ENCODE data around the gene SRP14.

The SRP14 gene

DNA sequence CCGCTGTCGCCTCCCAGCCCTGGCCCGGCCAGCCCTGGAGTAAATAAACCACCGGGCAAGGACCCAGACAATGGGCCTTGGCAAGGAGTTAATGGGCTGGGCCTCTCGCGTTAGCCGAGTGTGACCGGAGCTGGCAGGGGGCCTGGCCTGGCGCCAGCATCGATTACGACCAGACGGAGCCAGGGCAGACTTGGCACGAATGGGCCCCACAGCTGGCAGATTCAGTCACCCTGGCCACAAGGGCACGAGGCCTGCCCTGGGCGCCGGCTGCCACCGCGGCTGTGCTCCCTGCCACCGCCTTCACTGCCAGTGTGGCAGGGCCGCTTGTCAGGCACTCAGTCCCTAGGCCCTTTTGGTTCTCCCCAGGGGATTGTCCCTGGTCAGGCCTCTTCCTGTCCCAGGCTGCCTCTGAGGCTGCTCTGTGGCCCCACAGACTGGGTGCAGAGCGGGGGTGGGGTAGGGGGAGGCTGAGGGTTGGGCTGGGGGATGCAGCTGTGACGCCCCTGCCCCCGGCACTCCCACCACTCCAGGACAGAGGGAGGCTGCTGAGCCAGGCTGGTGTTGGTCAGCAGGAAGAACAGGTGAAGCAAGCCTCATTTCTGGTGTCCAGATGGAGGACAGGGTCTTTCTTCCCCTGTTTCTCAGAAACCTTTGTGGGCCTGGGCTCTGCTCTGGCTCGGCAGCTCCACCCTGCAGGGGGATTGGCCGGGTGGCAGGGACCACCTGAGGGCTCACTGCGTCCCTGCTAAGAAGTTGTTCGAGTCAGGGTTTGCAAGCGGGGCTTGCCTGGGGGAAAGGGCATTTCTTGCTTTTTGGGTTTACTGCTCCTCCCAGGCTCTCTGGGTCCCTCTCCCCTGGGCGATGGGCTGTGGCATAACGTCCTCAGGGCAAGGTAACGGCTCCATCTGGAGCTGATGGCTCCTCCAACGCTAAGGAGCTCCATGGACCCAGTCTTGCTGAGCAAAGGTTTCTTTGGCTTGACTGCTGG, 30.5 kb upstream of the SRP14 start:
- peak; percentile 75 for DNase-seq
- in situ Hi-C loops (cut with MboI; ENCODE audit: low pct_unique_long_range_greater_than_20kb, low sequenced_read_pairs), result no loop called here

DNA sequence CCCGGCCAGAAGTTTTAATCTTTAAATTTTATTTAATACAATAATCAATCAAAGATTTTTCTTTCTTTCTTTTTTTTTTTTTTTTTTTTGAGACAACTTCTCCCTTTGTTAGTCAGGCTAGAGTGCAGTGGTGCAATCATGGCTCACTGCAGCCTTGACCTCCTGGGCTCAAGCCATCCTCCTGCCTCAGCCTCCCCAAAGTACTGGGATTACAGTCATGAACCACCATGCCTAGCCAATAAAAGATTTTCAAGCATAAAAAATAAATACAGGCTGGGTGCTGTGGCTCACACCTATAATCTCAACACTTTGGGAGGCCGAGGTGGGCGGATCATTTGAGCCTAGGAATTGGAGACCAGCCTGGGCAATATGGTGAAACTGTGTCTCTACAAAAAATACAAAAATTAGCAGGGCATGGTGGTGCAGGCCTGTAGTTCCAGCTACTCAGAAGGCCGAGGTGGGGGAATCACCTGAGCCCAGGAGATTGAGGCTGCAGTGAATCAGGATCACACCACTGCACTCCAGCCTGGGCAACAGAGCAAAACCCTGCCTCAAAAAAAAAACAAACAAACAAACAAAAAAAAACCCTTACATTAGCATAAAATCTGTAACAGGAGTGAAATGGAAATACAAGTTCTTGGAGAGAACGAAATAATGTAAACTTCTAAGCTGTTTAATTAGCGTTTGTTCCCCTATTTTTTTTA, 29.1 kb upstream of the SRP14 start:
- in situ Hi-C loops (cut with MboI; ENCODE audit: low pct_unique_long_range_greater_than_20kb, low sequenced_read_pairs), result no loop called here
- DNase-seq, result no peak

- DNase-seq, result no peak
- in situ Hi-C loops (cut with MboI; ENCODE audit: low pct_unique_long_range_greater_than_20kb, low sequenced_read_pairs), result no loop called here
Observed at GRCh38 chr15:40066589-40066988, 27.6 kb upstream of the SRP14 start.

GRCh38 chr15:40065166-40065565, 26.2 kb upstream of the SRP14 start:
- in situ Hi-C loops (cut with MboI; ENCODE audit: low pct_unique_long_range_greater_than_20kb, low sequenced_read_pairs), result no loop called here
- no peak for DNase-seq

GRCh38 chr15:40064231-40064894, 25.4 kb upstream of the SRP14 start:
- in situ Hi-C loops (cut with MboI; ENCODE audit: low pct_unique_long_range_greater_than_20kb, low sequenced_read_pairs), result no loop called here
- DNase-seq, result peak; percentile 36

DNA sequence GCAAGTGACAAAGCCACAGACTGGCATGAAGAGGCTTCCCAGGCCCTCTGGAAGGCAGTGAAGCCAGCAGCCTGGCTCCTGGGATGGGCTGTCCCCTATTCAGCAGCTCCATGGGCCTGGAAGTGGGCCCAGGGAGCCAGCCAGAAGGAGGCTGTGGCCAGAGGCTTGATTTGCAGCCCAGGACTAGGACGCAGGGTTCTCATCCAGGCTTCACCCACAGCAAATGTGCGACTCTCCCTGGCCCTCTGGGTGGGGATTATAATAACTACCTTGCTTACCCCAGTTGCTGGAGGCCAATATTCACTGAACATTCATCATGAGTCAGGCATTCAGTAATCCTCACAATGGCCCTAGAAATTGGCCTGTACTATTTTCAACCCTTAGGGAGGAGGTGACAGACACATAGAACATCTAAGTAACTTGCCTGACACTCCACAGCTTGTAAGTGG, 24.6 kb upstream of the SRP14 start:
- in situ Hi-C loops (cut with MboI; ENCODE audit: low pct_unique_long_range_greater_than_20kb, low sequenced_read_pairs), result no loop called here
- DNase-seq, result no peak

DNA sequence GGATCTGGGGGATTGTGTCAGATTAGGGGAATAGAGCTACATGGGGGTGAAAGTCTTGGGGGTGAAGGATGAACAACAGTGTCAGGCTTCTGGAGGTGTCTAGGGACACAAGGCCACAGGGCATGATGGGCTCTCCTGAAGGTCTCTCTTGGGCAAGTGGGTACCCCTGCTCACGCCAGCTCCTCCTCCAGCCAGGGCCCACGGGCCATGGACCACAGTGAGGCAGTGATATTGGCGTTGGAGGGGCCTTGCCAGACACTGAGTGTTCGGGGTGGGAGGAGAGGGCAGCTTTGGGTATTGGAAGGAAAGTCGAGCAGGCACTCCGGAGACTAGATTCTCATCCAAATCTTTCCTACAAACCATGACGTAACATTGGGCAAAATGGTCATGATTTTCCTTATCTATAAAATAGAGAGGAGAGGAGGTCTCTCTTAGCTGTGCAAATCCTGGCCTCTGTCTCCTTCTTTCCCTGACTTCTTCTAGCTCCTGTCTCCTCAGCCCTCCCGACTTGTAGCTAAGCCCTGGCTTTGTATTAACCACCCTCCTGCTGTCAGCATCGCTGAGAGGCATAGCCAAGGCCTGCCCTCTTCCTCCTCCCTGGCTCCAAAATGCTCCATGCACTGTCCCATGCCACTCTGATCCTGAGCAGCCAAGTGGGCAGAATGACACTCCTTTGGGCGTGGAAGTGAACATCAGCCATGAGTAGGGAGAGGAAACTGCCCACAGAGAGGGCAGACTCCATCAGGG, 24.0 kb upstream of the SRP14 start:
- in situ Hi-C loops (cut with MboI; ENCODE audit: low pct_unique_long_range_greater_than_20kb, low sequenced_read_pairs), result no loop called here
- DNase-seq, result no peak

DNA sequence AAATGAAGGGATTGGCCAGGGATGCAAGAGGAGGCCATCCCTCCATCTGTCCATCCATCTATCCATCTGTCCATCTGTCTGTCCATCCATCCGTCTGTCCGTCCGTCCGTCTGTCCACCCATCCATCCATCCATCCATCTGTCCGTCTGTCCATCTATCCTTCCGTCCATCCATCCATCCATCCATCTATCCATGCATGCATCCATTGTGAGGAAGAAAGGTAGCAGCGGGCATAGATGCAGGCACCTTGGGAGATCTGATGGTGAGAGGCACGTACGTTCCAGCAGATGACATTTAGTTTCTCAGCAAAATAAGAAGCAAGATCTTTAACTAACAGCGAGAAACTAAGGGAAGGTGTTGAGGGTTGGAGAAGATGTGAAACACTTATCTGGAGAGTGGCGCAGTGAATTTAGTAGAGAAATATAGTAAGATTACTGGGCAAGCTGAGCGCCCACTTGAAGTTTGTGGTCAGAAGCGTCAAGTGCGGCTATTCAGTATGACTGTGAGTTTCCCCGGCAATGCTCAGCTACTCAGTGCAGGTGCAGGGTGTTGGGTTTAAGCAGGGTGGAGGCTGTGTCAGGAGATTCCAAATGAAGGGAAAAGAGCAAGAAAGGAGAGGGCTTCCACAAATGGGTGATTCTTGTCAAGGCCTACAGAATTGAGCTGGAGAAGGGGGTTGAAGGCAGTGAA, 22.4 kb upstream of the SRP14 start:
- in situ Hi-C loops (cut with MboI; ENCODE audit: low pct_unique_long_range_greater_than_20kb, low sequenced_read_pairs), result no loop called here
- DNase-seq, result no peak

DNA sequence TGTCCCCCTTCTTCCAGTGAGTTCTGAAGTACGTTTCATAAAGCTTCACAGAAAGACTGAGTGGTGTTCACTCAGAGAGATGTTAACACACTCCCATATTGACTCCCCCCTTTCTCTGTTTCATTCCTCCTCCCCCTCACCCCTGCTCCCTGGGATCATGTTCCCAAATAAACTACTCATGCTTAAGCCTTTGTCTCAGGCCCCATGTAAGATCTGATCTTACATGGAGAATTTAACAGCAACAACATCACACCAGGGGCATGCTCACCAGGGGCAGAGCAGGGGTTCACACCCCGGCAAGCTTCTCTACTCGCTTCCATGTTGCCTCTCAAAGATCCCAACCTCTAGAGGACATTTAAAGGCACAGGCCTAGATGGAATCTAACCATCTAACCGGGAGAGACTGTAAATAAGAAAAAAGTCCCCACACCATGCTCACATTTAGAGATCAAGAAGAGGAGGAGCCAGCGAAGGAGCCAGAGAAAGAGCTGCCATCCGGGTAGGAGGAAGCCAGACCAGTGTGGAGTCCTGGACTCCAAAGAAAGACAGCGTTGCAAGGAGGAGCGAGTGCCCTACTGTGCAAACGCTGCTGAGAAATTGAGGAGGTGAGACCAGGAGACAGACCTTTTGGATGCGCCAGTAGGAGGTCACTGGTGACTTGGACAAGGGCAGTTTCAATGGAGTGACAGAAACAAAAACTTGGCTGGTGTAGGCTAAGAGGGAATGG, 21.4 kb upstream of the SRP14 start:
- in situ Hi-C loops (cut with MboI; ENCODE audit: low pct_unique_long_range_greater_than_20kb, low sequenced_read_pairs), result no loop called here
- no peak for DNase-seq

GRCh38 chr15:40059821-40060220, 20.8 kb upstream of the SRP14 start:
- DNase-seq, result no peak
- in situ Hi-C loops (cut with MboI; ENCODE audit: low pct_unique_long_range_greater_than_20kb, low sequenced_read_pairs), result loop anchor here (10.0 kb wide), 1 partner anchor 45 kb away; the partner anchor contains the start of gene BMF

DNA sequence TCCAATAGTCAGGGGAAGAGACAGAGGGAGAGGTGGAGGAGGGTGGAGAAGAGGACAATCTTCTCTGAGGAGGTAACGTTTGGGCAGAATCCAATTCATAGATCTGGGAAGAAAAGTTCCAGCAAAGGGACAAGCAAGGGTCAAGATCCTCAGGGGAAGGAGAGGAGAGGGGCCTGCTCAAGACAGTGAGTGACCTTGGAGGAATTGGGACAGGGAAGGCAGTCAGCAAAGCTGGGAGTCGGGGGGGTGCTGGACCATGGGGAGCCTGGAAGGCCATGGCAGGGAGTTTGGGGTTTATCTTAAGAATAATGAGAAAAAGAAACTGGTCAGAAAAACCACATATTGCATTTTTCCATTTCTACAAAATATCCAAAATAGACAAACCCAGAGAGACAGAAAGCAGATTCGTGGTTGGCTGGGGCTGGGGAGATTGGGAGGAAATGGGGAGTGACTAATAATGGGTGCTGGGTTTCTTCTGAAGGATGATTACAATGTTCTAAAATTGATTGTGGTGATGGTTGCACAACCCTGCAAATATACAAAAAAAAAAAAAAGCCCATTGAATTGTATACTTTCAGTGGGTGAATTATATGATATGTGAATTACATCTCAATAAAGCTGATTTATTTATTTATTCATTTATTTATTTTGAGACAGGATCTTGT, 19.6 kb upstream of the SRP14 start:
- in situ Hi-C loops (cut with MboI; ENCODE audit: low pct_unique_long_range_greater_than_20kb, low sequenced_read_pairs), result loop anchor here (10.0 kb wide), 1 partner anchor 46 kb away; the partner anchor contains the start of gene BMF
- no peak for DNase-seq

DNA sequence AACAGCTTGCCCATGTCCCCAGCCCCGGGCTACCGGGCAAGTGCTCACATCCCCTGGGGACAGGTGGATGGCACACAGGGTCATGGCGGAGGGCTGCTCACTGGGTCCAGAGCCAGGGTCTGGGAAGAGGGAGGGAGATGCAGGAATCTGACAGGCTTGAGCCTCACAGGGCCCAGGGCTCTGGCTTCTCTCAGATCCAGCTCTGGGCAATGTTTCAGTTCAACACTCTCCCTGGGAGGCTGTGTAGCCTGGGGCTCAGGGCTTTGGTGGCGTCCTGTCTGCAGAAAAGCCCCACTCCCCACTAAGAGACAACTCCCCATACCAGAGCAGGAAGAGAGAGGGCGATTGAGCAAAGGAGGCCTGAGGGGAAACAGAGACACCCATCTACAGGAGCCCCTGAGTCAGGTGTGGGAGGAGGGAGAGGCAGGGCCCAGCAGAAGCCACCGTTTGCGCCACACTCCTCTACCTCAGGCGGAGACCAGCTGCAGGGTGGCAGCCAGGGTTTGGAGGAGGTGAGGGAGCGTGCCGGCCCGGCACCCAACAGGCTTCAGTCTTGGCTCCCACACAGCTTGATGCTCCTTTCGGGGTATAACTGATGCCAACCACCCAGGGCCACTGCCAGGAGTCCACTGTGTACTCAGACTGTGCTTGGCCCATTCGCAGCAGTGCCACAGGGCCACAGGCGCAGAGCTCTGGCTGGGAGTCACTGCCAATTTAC, 16.8 kb upstream of the SRP14 start:
- in situ Hi-C loops (cut with MboI; ENCODE audit: low pct_unique_long_range_greater_than_20kb, low sequenced_read_pairs), result loop anchor here (10.0 kb wide), 1 partner anchor 49 kb away; the partner anchor contains the start of gene BMF
- DNase-seq, result no peak

GRCh38 chr15:40054855-40055575, 16.0 kb upstream of the SRP14 start:
- peak; percentile 46 for DNase-seq
- in situ Hi-C loops (cut with MboI; ENCODE audit: low pct_unique_long_range_greater_than_20kb, low sequenced_read_pairs), result loop anchor here (10.0 kb wide), 1 partner anchor 50 kb away; the partner anchor contains the start of gene BMF

- no peak for DNase-seq
- in situ Hi-C loops (cut with MboI; ENCODE audit: low pct_unique_long_range_greater_than_20kb, low sequenced_read_pairs), result loop anchor here (10.0 kb wide), 1 partner anchor 50 kb away; the partner anchor contains the start of gene BMF
Observed at GRCh38 chr15:40054605-40054854, 15.5 kb upstream of the SRP14 start.

GRCh38 chr15:40053831-40054604, 15.0 kb upstream of the SRP14 start:
- in situ Hi-C loops (cut with MboI; ENCODE audit: low pct_unique_long_range_greater_than_20kb, low sequenced_read_pairs), result loop anchor here (10.0 kb wide), 1 partner anchor 51 kb away; the partner anchor contains the start of gene BMF
- no peak for DNase-seq

All from KBM-7 (cell line).